Measurements from ENCODE around the gene G6PD. TPM values are rescaled to one million over a fixed set of nuclear protein-coding genes. Genes with fewer than 3 reads are reported as not detected.

G6PD gene
- polyA plus RNA-seq, 3 donors from 2014 or later: 10.5 to 24.9 (median 12.1) TPM

- H3K36me3 Mint-ChIP-seq: no peaks in the 10 kb centered on the region
- H3K4me3 Mint-ChIP-seq: peak overlapping the region in 2 of 5 donors; percentile 23 to 33
- peaks cover 1 to 6% (median 4%) of the 10 kb centered on the region in 3 donors for H3K27me3 Mint-ChIP-seq (ENCODE audit: low read depth in 3 of 3)
- no peaks in the 10 kb centered on the region for H3K9me3 Mint-ChIP-seq
- no peak for DNase-seq
- peaks cover 19 to 22% of the 10 kb centered on the region in 2 donors for H3K4me1 Mint-ChIP-seq
- H3K27ac Mint-ChIP-seq: peak overlapping the region in 2 of 6 donors; percentile 57 to 76
Observed at GRCh38 chrX:154484255-154485149, 62.1 kb downstream of the G6PD start.

DNA sequence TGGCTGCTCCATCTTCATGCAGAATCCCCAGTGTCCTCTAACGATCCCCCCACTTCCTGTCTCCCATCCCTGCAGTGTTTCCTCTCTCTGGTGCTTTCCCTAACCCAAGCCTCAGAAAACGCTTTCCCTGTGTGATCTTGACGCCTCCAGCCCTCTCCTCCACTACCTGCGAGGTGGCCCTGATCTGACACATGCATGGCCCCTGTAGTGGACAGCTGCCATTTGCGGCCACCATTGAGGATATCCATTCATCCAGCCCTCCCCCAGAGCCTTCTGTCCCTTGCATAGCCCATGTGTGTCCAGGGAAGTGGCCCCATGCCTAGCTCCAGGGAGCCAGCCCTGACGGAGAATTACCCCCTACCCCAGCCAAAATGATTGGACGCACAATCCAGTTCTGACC lies 63.3 kb downstream of the G6PD start:
- Mint-ChIP-seq H3K36me3 (no peaks in the 10 kb centered on the region), H3K9me3 (no peaks in the 10 kb centered on the region), H3K4me1 (peaks cover 13 to 17% of the 10 kb centered on the region in 2 donors), H3K4me3 (no peak overlapping the region), H3K27ac (peak overlapping the region in 3 of 6 donors; percentile 17 to 81 (median 66)), H3K27me3 (ENCODE audit: low read depth in 3 of 3) (peaks cover 7 to 11% (median 10%) of the 10 kb centered on the region in 3 donors)
- no peak for DNase-seq

- Mint-ChIP-seq H3K4me3 (no peak overlapping the region), H3K27ac (peak overlapping the region in 1 of 6 donors; percentile 17), H3K4me1 (peaks cover 7 to 16% of the 10 kb centered on the region in 2 donors), H3K36me3 (no peaks in the 10 kb centered on the region), H3K9me3 (no peaks in the 10 kb centered on the region), H3K27me3 (ENCODE audit: low read depth in 3 of 3) (peaks cover 7 to 11% (median 10%) of the 10 kb centered on the region in 3 donors)
- DNase-seq: no peak
Observed at GRCh38 chrX:154482786-154483185, 63.9 kb downstream of the G6PD start.

GRCh38 chrX:154481911-154482601 lies 64.6 kb downstream of the G6PD start:
- no peak for DNase-seq
- peaks cover 7 to 16% of the 10 kb centered on the region in 2 donors for H3K4me1 Mint-ChIP-seq
- peak overlapping the region in 1 of 6 donors; percentile 8 for H3K27ac Mint-ChIP-seq
- peaks cover 7 to 11% (median 8%) of the 10 kb centered on the region in 3 donors for H3K27me3 Mint-ChIP-seq (ENCODE audit: low read depth in 3 of 3)
- no peak overlapping the region for H3K4me3 Mint-ChIP-seq
- no peaks in the 10 kb centered on the region for H3K36me3 Mint-ChIP-seq
- H3K9me3 Mint-ChIP-seq: no peaks in the 10 kb centered on the region

Other genes starting within 250 kb of the G6PD start
- gene FLNA, start 172.2 kb downstream of the G6PD start, polyA plus RNA-seq: 1,000 to 10,000 TPM in 1 of 3 donors, 100 to 1,000 TPM in 2; 135 to 1,231 (median 241) TPM
- gene EMD, start 167.6 kb downstream of the G6PD start, polyA plus RNA-seq: 10 to 100 TPM; 27.2 to 31.2 (median 28.9) TPM
- gene RPL10, start 148.5 kb downstream of the G6PD start, polyA plus RNA-seq: 1,000 to 10,000 TPM; 2,085 to 3,021 (median 2,819) TPM
- gene DNASE1L1, start 137.6 kb downstream of the G6PD start, polyA plus RNA-seq: 10 to 100 TPM; 14.1 to 21.1 (median 17.8) TPM
- 10 to 100 TPM; 24.9 to 39.2 (median 32.4) TPM for gene TAFAZZIN, start 135.3 kb downstream of the G6PD start, polyA plus RNA-seq
- 100 to 1,000 TPM in 2 of 3 donors, 10 to 100 TPM in 1; 98.3 to 193 (median 154) TPM for gene ATP6AP1, start 118.2 kb downstream of the G6PD start, polyA plus RNA-seq
- 10 to 100 TPM; 20.9 to 37.8 (median 29.2) TPM for gene GDI1, start 109.7 kb downstream of the G6PD start, polyA plus RNA-seq
- 10 to 100 TPM; 45.2 to 63.3 (median 53.3) TPM for gene FAM50A, start 102.7 kb downstream of the G6PD start, polyA plus RNA-seq
- 1 to 10 TPM in 1 of 3 donors, under 1 TPM in 1, not detected in 1; 0.20 to 1.4 TPM for gene PLXNA3, start 88.6 kb downstream of the G6PD start, polyA plus RNA-seq
- gene LAGE3, start 67.6 kb downstream of the G6PD start, polyA plus RNA-seq: 10 to 100 TPM; 30.5 to 65.0 (median 52.4) TPM
- 10 to 100 TPM; 56.3 to 68.9 (median 61.2) TPM for gene UBL4A, start 60.2 kb downstream of the G6PD start, polyA plus RNA-seq
- 100 to 1,000 TPM in 1 of 3 donors, 10 to 100 TPM in 2; 53.1 to 110 (median 91.1) TPM for gene SLC10A3, start 56.2 kb downstream of the G6PD start, polyA plus RNA-seq
- 10 to 100 TPM; 27.1 to 31.3 (median 30.1) TPM for gene FAM3A, start 30.6 kb downstream of the G6PD start, polyA plus RNA-seq
- gene IKBKG, start 774 bp upstream of the G6PD start, polyA plus RNA-seq: 10 to 100 TPM; 41.4 to 69.4 (median 45.9) TPM
- gene CTAG1A, start 38.3 kb upstream of the G6PD start, polyA plus RNA-seq: not detected
- not detected for gene CTAG1B, start 72.4 kb upstream of the G6PD start, polyA plus RNA-seq
- gene CTAG2, start 106.7 kb upstream of the G6PD start, polyA plus RNA-seq: not detected
- 10 to 100 TPM in 2 of 3 donors, 1 to 10 TPM in 1; 9.3 to 23.6 (median 15.6) TPM for gene GAB3, start 204.2 kb upstream of the G6PD start, polyA plus RNA-seq
- gene DKC1, start 216.0 kb upstream of the G6PD start, polyA plus RNA-seq: 10 to 100 TPM; 21.1 to 35.5 (median 32.3) TPM